Measurements from ENCODE around the gene HNF1A. TPM values are rescaled to one million over a fixed set of nuclear protein-coding genes. Genes with fewer than 3 reads are reported as not detected.

The HNF1A gene
- total RNA-seq, 1 donor from 2014 or later: 15.1 TPM

DNA sequence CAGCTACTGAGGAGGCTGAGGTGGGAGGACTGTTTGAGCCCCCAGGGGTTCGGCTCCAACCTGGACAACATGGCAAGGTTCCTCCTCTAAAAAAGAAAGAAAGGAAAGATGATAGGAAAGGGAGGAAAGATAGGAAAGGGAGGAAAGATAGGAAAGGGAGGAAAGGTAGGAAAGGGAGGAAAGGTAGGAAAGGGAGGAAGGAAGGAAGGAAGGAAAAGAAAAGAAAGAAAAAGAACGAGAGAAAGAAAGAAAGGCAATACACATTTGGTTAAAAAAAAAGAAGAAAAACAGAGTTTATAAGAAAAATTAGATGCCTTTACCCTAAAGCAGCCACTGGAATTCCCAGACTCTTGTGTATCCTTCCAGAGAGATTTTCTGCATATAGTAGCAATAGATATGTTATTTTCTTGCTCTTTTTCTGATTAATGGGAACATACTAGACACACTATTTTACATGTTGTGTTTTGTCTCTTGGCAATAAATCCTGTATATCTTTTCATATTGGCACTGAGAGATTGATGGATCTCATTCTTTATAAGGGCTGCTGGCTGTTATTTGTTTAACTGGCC is 12.2 kb downstream of the HNF1A start:
- Mint-ChIP-seq H3K9me3 (ENCODE audit: low read depth) (peaks cover 3% of the 10 kb centered on the region), H3K27ac (no peak overlapping the region), H3K27me3 (no peaks in the 10 kb centered on the region), H3K4me1 (ENCODE audit: low read depth) (peaks cover 10% of the 10 kb centered on the region), H3K36me3 (ENCODE audit: insufficient read depth) (peaks cover 33% of the 10 kb centered on the region), H3K4me3 (ENCODE audit: low read depth) (no peak overlapping the region)
- DNase-seq (ENCODE audit: low spot score, unreplicated experiment): no peak
- TF ChIP-seq, protein P1, sequence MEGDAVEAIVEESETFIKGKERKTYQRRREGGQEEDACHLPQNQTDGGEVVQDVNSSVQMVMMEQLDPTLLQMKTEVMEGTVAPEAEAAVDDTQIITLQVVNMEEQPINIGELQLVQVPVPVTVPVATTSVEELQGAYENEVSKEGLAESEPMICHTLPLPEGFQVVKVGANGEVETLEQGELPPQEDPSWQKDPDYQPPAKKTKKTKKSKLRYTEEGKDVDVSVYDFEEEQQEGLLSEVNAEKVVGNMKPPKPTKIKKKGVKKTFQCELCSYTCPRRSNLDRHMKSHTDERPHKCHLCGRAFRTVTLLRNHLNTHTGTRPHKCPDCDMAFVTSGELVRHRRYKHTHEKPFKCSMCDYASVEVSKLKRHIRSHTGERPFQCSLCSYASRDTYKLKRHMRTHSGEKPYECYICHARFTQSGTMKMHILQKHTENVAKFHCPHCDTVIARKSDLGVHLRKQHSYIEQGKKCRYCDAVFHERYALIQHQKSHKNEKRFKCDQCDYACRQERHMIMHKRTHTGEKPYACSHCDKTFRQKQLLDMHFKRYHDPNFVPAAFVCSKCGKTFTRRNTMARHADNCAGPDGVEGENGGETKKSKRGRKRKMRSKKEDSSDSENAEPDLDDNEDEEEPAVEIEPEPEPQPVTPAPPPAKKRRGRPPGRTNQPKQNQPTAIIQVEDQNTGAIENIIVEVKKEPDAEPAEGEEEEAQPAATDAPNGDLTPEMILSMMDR (IDR thresholded peaks at IDR 0.05; ENCODE audit: unreplicated experiment): no peak

DNA sequence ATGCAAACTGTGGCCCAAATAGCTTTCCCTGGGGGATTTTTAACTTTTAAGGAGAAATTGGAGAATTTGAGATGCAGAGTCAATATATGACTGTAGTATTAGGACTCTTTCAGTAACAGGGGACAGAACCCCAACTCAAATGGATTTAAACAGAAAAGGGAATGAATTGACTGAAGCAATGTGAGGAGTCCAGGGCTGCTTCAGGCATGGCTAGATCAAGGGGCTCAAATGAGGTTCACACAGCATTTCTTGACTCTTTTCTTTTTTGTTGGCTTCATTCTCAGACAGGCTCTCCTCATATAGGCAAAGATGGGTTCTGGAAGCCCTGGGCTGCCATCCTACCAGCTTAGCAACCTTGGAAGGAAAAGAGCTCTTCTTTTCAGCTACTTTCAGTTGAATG is 13.6 kb downstream of the HNF1A start:
- Mint-ChIP-seq H3K27ac (no peak overlapping the region), H3K4me1 (ENCODE audit: low read depth) (peaks cover 6% of the 10 kb centered on the region), H3K27me3 (no peaks in the 10 kb centered on the region), H3K36me3 (ENCODE audit: insufficient read depth) (peaks cover 35% of the 10 kb centered on the region), H3K4me3 (ENCODE audit: low read depth) (no peak overlapping the region), H3K9me3 (ENCODE audit: low read depth) (peaks cover 3% of the 10 kb centered on the region)
- TF ChIP-seq, protein P1 (IDR thresholded peaks at IDR 0.05; ENCODE audit: unreplicated experiment): no peak
- no peak for DNase-seq (ENCODE audit: low spot score, unreplicated experiment)

DNA sequence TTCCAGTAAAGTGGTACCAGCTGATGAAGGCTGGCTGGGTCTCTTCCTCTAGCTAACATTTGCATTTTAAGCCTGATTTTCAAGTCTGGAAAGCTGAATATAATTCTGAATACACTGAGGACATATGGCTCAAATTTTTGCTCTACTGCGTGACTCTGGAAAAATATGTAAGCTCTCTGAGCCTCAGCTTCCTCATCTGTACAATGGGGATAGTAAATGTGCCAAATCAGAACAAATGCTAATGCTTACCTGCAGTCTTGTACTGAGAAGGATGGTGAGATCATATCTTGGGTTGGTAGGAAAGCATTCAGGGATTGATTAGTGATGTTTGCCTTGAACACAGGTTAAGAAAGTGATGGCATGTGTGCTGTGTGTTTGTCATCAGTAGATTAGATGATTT is 14.6 kb downstream of the HNF1A start:
- H3K4me1 Mint-ChIP-seq (ENCODE audit: low read depth): peaks cover 6% of the 10 kb centered on the region
- peaks cover 37% of the 10 kb centered on the region for H3K36me3 Mint-ChIP-seq (ENCODE audit: insufficient read depth)
- DNase-seq (ENCODE audit: low spot score, unreplicated experiment): no peak
- TF ChIP-seq, protein P1 (IDR thresholded peaks at IDR 0.05; ENCODE audit: unreplicated experiment): no peak
- no peak overlapping the region for H3K4me3 Mint-ChIP-seq (ENCODE audit: low read depth)
- no peaks in the 10 kb centered on the region for H3K27me3 Mint-ChIP-seq
- H3K9me3 Mint-ChIP-seq (ENCODE audit: low read depth): peaks cover 3% of the 10 kb centered on the region
- H3K27ac Mint-ChIP-seq: no peak overlapping the region

DNA sequence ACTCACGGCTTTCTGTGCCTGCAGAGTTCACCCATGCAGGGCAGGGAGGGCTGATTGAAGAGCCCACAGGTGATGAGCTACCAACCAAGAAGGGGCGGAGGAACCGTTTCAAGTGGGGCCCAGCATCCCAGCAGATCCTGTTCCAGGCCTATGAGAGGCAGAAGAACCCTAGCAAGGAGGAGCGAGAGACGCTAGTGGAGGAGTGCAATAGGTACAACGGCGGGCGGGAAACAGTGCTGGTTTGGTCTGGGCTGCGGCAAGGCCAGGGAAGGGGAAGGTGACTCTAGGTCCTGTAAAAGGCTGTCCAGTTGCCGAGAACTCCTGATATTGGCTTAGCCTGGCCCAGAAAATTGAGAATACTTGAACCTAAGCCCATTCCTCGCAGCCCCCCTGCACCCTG is 15.2 kb downstream of the HNF1A start:
- peaks cover 6% of the 10 kb centered on the region for H3K4me1 Mint-ChIP-seq (ENCODE audit: low read depth)
- TF ChIP-seq, protein P1 (IDR thresholded peaks at IDR 0.05; ENCODE audit: unreplicated experiment): no peak
- DNase-seq (ENCODE audit: low spot score, unreplicated experiment): no peak
- no peak overlapping the region for H3K27ac Mint-ChIP-seq
- H3K4me3 Mint-ChIP-seq (ENCODE audit: low read depth): no peak overlapping the region
- H3K27me3 Mint-ChIP-seq: no peaks in the 10 kb centered on the region
- H3K36me3 Mint-ChIP-seq (ENCODE audit: insufficient read depth): peaks cover 35% of the 10 kb centered on the region
- H3K9me3 Mint-ChIP-seq (ENCODE audit: low read depth): no peaks in the 10 kb centered on the region

DNA sequence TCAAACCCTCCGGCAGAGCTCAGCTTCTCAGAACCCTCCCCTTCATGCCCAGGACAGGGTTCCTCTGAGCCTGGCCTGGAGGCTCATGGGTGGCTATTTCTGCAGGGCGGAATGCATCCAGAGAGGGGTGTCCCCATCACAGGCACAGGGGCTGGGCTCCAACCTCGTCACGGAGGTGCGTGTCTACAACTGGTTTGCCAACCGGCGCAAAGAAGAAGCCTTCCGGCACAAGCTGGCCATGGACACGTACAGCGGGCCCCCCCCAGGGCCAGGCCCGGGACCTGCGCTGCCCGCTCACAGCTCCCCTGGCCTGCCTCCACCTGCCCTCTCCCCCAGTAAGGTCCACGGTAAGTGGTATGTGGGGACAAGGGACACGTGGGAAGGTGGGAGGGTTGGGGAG is 15.7 kb downstream of the HNF1A start:
- TF ChIP-seq, protein P1 (IDR thresholded peaks at IDR 0.05; ENCODE audit: unreplicated experiment): no peak
- no peaks in the 10 kb centered on the region for H3K27me3 Mint-ChIP-seq
- peaks cover 31% of the 10 kb centered on the region for H3K36me3 Mint-ChIP-seq (ENCODE audit: insufficient read depth)
- H3K27ac Mint-ChIP-seq: no peak overlapping the region
- no peaks in the 10 kb centered on the region for H3K9me3 Mint-ChIP-seq (ENCODE audit: low read depth)
- H3K4me3 Mint-ChIP-seq (ENCODE audit: low read depth): no peak overlapping the region
- no peak for DNase-seq (ENCODE audit: low spot score, unreplicated experiment)
- H3K4me1 Mint-ChIP-seq (ENCODE audit: low read depth): peaks cover 6% of the 10 kb centered on the region
